HCT116 (cell line): Measurements from ENCODE around the gene PLA2G2F. TPM values are rescaled to one million over a fixed set of nuclear protein-coding genes. Genes with fewer than 3 reads are reported as not detected.

Experiments
- ATAC-seq: fragments of 200-7000 bp; cut with Tn5 transposase; 2 replicates; pipeline ENCODE4 v1.9.1; 2020; ENCODE audit warnings: mild to moderate bottlenecking, moderate library complexity
- BruUV-seq: library from RNA; stranded (reverse); fragments of 400-500 nt; replicated peaks from 2 replicates; lab custom pipeline; 2021; lab: Mats Ljungman, UMichigan
- CTCF ChIA-PET: fragments of 300-600 bp; sonication (Branson Sonifier 250); formaldehyde crosslinking; loops from one replicate; lab custom pipeline; 2021; ENCODE audit warnings: antibody characterized with exemption; lab: Charles Lee
- POLR2A ChIA-PET: fragments of 300-600, 350-600 bp; sonication (Branson Sonifier 250); formaldehyde crosslinking; loops from one replicate; lab custom pipeline; 2021; ENCODE audit warnings: antibody characterized with exemption; lab: Charles Lee
- RAD21 ChIA-PET, 2 experiments: fragments of 300-600 bp; sonication (Branson Sonifier 250); formaldehyde crosslinking; loops; one replicate each; lab custom pipeline; 2023; ENCODE audit warnings: low total read pairs in 2 of 2; ENCODE audit not compliant: uncharacterized antibody in 2 of 2, unreplicated experiment in 2 of 2, low non-redundant PET in 1 of 2; lab: Charles Lee
- DNase-seq: peaks from one replicate; pipeline ENCODE4 v3.0.0-alpha.2; 2010; ENCODE audit warnings: low read depth, low spot score
- H2AFZ ChIP-seq: fragments of 200-600 bp; shearing (Covaris generic), sonication (generic); 2 replicates; pipeline ENCODE4 v1.6.1; 2017; ENCODE audit warnings: low read depth, mixed run types, mixed read lengths, antibody characterized with exemption, low read length; ENCODE audit not compliant: poor library complexity, severe bottlenecking
- H3K27ac ChIP-seq: 2 replicates; pipeline ENCODE4 v1.5.1; 2012; ENCODE audit warnings: low read depth, low read length
- H3K27me3 ChIP-seq: fragments of 200-600 bp; sonication (generic); 2 replicates; pipeline ENCODE4 v1.6.1; 2016; ENCODE audit warnings: mixed run types, low read length, mixed read lengths; ENCODE audit not compliant: insufficient read depth
- H3K36me3 ChIP-seq, 2 experiments: fragments of 200-500 bp in 1 of 2; fragments of 200-600 bp in 1 of 2; sonication (Bioruptor generic) in 1 of 2; sonication (generic) in 1 of 2; 2 replicates each; pipeline versions ENCODE4 v1.5.1 to v1.6.1; 2014 to 2016; ENCODE audit warnings: low read length in 2 of 2, inconsistent platforms in 1 of 2, mixed read lengths in 1 of 2, mixed run types in 1 of 2; ENCODE audit not compliant: insufficient read depth in 2 of 2, control insufficient read depth in 1 of 2
- H3K4me1 ChIP-seq, 2 experiments: fragments of 200-600 bp in 1 of 2; sonication (generic) in 1 of 2; 2 replicates each; pipeline versions ENCODE4 v1.5.1 to v1.6.1; 2012 to 2017; ENCODE audit warnings: low read length in 2 of 2, inconsistent platforms in 1 of 2, mild to moderate bottlenecking in 1 of 2, mixed read lengths in 1 of 2, mixed run types in 1 of 2, moderate library complexity in 1 of 2; ENCODE audit not compliant: insufficient read depth in 2 of 2, control insufficient read depth in 1 of 2
- H3K4me2 ChIP-seq: fragments of 200-600 bp; sonication (generic); 2 replicates; pipeline ENCODE4 v1.6.1; 2017; ENCODE audit warnings: mixed run types, low read length, mixed read lengths
- H3K4me3 ChIP-seq, 2 experiments: fragments of 200-600 bp in 1 of 2; sonication (generic) in 1 of 2; replicated peaks in 1 of 2; 2 replicates each; pipeline ENCODE4 v1.5.1; 2011 to 2016; ENCODE audit warnings: low read length in 2 of 2, control low read depth in 1 of 2, low read depth in 1 of 2, mild to moderate bottlenecking in 1 of 2, mixed read lengths in 1 of 2, mixed run types in 1 of 2
- H3K79me2 ChIP-seq: fragments of 200-600 bp; sonication (generic); 2 replicates; pipeline ENCODE4 v1.6.1; 2017; ENCODE audit warnings: mild to moderate bottlenecking, mixed run types, low read length, moderate library complexity, mixed read lengths; ENCODE audit not compliant: insufficient read depth
- H3K9ac ChIP-seq: fragments of 200-600 bp; sonication (generic); 2 replicates; pipeline ENCODE4 v1.6.1; 2016; ENCODE audit warnings: low read length, mixed read lengths
- H3K9me2 ChIP-seq: fragments of 200-600 bp; sonication (generic), shearing (Covaris generic); 2 replicates; pipeline ENCODE4 v1.6.1; 2017; ENCODE audit warnings: mixed run types, mild to moderate bottlenecking, moderate library complexity; ENCODE audit not compliant: insufficient read depth
- H3K9me3 ChIP-seq, 2 experiments: fragments of 200-500 bp in 1 of 2; fragments of 200-600 bp in 1 of 2; sonication (Bioruptor generic) in 1 of 2; sonication (generic) in 1 of 2; 2 replicates each; pipeline ENCODE4 v1.6.1; 2014 to 2017; ENCODE audit warnings: low read length in 2 of 2, mixed read lengths in 2 of 2, inconsistent platforms in 1 of 2, low read depth in 1 of 2, mild to moderate bottlenecking in 1 of 2, mixed run types in 1 of 2, moderate library complexity in 1 of 2; ENCODE audit not compliant: control insufficient read depth in 1 of 2, insufficient read depth in 1 of 2
- H4K20me1 ChIP-seq: fragments of 200-600 bp; sonication (generic), shearing (Covaris generic); 2 replicates; pipeline ENCODE4 v1.6.1; 2017; ENCODE audit warnings: mixed run types, mild to moderate bottlenecking, moderate library complexity; ENCODE audit not compliant: insufficient read depth
- CBX3 ChIP-seq: IDR thresholded peaks from 2 replicates; pipeline ENCODE4 v1.6.1; 2012; ENCODE audit warnings: low read depth
- EGR1 ChIP-seq: IDR thresholded peaks from 2 replicates; pipeline ENCODE4 v1.6.1; 2012; ENCODE audit warnings: low read depth
- ELF1 ChIP-seq: IDR thresholded peaks from 2 replicates; pipeline ENCODE4 v1.6.1; 2012; ENCODE audit warnings: low read depth, borderline replicate concordance
- EZH2 ChIP-seq: fragments of 200-600 bp; sonication (generic); IDR thresholded peaks from 2 replicates; pipeline ENCODE4 v1.6.1; 2017; ENCODE audit warnings: antibody characterized with exemption, mixed run types
- EZH2phosphoT487 ChIP-seq: fragments of 200-600 bp; IDR thresholded peaks from 2 replicates; pipeline ENCODE4 v1.6.1; 2018; ENCODE audit warnings: antibody characterized with exemption, borderline replicate concordance
- FOSL1 ChIP-seq: IDR thresholded peaks from 2 replicates; pipeline ENCODE4 v1.6.1; 2012; ENCODE audit warnings: low read depth
- JUND ChIP-seq: IDR thresholded peaks from 2 replicates; pipeline ENCODE4 v1.6.1; 2012
- POLR2A ChIP-seq: IDR thresholded peaks from 2 replicates; pipeline ENCODE4 v1.7.0; 2011; ENCODE audit warnings: borderline replicate concordance; ENCODE audit not compliant: insufficient read depth, insufficient read length; ENCODE audit errors: extremely low read depth
- POLR2AphosphoS5 ChIP-seq: IDR thresholded peaks from 2 replicates; pipeline ENCODE4 v1.6.1; 2011; ENCODE audit warnings: mild to moderate bottlenecking, low read depth, low read length, moderate library complexity
- RAD21 ChIP-seq: IDR thresholded peaks from 2 replicates; pipeline ENCODE4 v1.6.1; 2012; ENCODE audit warnings: low read depth, mild to moderate bottlenecking
- SIN3A ChIP-seq: IDR thresholded peaks from 2 replicates; pipeline ENCODE4 v1.6.1; 2012; ENCODE audit warnings: low read depth
- SRF ChIP-seq: IDR thresholded peaks from 2 replicates; pipeline ENCODE4 v1.6.1; 2012; ENCODE audit warnings: low read depth
- TCF7L2 ChIP-seq: IDR thresholded peaks from 2 replicates; pipeline ENCODE4 v1.7.0; 2011; ENCODE audit warnings: borderline replicate concordance, inconsistent platforms; ENCODE audit not compliant: insufficient read depth, insufficient read length; ENCODE audit errors: extremely low read depth
- YY1 ChIP-seq: IDR thresholded peaks from 2 replicates; pipeline ENCODE4 v1.6.1; 2011; ENCODE audit warnings: low read length, low read depth, moderate library complexity, mild to moderate bottlenecking; ENCODE audit not compliant: insufficient replicate concordance; ENCODE audit errors: extremely low read depth
- ZFX ChIP-seq: fragments of 450-650 bp; IDR thresholded peaks from 2 replicates; pipeline ENCODE4 v1.6.1; 2017
- intact Hi-C: fragments of 100-400 bp; cut with micrococcal nuclease; formaldehyde crosslinking; loops from 2 replicates; pipeline ENCODE4 v1.10.0; 2022
- total RNA-seq: library from RNA; stranded (reverse); gene quantifications from one replicate; pipeline ENCODE4 v1.2.1, GENCODE V29; 2021; ENCODE audit not compliant: unreplicated experiment
- TF ChIP-seq, protein P1 (sequence below): IDR thresholded peaks from 2 replicates; pipeline ENCODE4 v1.6.1; 2012
- TF ChIP-seq, protein P2 (sequence below): IDR thresholded peaks from 2 replicates; pipeline ENCODE4 v1.6.1; 2012
- TF ChIP-seq, protein P3 (sequence below), 3 experiments: fragments of 200-600 bp in 1 of 3; sonication (generic) in 1 of 3; IDR thresholded peaks in 2 of 3; conservative IDR thresholded peaks in 1 of 3; 2 replicates each; pipeline ENCODE4 v1.5.1; 2012 to 2017; ENCODE audit warnings: low read depth in 2 of 3, low read length in 2 of 3, antibody characterized with exemption in 1 of 3, borderline replicate concordance in 1 of 3, control low read depth in 1 of 3, mild to moderate bottlenecking in 1 of 3, mixed read lengths in 1 of 3, mixed run types in 1 of 3, moderate library complexity in 1 of 3; ENCODE audit not compliant: insufficient read depth in 1 of 3
- TF ChIP-seq, protein P4 (sequence below): IDR thresholded peaks from 2 replicates; pipeline ENCODE4 v1.6.1; 2011; ENCODE audit warnings: mild to moderate bottlenecking, low read length, moderate library complexity; ENCODE audit not compliant: insufficient replicate concordance; ENCODE audit errors: extremely low read depth

PLA2G2F gene
- total RNA-seq, 1 experiment from 2014 or later = 0.12 TPM

DNA sequence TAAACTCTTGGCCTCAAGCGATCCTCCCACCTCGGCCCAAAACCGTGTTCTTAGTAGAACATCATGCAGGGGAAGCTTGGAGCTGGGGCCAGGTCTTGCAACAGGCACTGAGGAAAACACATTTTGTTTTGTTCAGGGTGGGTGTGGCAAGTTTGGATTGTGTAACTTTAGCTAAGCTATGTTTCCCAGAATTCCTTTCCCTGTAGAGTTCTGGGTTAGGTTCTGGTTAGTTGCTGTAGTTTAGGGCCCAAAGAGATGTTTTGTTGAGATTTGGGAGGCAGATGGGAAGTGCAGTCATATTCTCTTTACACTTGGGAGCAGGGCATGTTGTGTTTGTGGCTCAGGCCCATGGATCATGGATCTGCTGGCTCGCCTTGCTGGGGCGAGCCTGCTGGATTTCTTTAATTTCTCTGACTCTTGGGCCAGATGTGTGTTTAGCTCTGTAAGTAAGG lies 45.2 kb upstream of the PLA2G2F start:
- H3K79me2 ChIP-seq = no peaks in the 10 kb centered on the region
- intact Hi-C loops = no loop called here
- no peak for ATAC-seq
- no peak overlapping the region for H2AFZ ChIP-seq
- no peaks in the 10 kb centered on the region for H3K9me2 ChIP-seq
- no peak for DNase-seq
- H3K4me3 ChIP-seq = no peak overlapping the region
- no peaks in the 10 kb centered on the region for H3K36me3 ChIP-seq
- TF ChIP-seq TCF7L2 = no peak
- TF ChIP-seq JUND = no peak
- no peak for TF ChIP-seq RAD21
- TF ChIP-seq, protein P1, sequence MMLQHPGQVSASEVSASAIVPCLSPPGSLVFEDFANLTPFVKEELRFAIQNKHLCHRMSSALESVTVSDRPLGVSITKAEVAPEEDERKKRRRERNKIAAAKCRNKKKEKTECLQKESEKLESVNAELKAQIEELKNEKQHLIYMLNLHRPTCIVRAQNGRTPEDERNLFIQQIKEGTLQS = no peak
- TF ChIP-seq POLR2A = no peak
- TF ChIP-seq, protein P2, sequence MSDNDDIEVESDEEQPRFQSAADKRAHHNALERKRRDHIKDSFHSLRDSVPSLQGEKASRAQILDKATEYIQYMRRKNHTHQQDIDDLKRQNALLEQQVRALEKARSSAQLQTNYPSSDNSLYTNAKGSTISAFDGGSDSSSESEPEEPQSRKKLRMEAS = no peak
- TF ChIP-seq, protein P3, sequence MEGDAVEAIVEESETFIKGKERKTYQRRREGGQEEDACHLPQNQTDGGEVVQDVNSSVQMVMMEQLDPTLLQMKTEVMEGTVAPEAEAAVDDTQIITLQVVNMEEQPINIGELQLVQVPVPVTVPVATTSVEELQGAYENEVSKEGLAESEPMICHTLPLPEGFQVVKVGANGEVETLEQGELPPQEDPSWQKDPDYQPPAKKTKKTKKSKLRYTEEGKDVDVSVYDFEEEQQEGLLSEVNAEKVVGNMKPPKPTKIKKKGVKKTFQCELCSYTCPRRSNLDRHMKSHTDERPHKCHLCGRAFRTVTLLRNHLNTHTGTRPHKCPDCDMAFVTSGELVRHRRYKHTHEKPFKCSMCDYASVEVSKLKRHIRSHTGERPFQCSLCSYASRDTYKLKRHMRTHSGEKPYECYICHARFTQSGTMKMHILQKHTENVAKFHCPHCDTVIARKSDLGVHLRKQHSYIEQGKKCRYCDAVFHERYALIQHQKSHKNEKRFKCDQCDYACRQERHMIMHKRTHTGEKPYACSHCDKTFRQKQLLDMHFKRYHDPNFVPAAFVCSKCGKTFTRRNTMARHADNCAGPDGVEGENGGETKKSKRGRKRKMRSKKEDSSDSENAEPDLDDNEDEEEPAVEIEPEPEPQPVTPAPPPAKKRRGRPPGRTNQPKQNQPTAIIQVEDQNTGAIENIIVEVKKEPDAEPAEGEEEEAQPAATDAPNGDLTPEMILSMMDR (IDR thresholded peaks at IDR 0.05 in 2 of 3, conservative IDR thresholded peaks at IDR 0.05 in 1 of 3; ENCODE audit: borderline replicate concordance in 1 of 3, insufficient read depth in 1 of 3, low read depth in 2 of 3, low read length in 2 of 3) = no peak
- TF ChIP-seq FOSL1 = no peak
- TF ChIP-seq, protein P4, sequence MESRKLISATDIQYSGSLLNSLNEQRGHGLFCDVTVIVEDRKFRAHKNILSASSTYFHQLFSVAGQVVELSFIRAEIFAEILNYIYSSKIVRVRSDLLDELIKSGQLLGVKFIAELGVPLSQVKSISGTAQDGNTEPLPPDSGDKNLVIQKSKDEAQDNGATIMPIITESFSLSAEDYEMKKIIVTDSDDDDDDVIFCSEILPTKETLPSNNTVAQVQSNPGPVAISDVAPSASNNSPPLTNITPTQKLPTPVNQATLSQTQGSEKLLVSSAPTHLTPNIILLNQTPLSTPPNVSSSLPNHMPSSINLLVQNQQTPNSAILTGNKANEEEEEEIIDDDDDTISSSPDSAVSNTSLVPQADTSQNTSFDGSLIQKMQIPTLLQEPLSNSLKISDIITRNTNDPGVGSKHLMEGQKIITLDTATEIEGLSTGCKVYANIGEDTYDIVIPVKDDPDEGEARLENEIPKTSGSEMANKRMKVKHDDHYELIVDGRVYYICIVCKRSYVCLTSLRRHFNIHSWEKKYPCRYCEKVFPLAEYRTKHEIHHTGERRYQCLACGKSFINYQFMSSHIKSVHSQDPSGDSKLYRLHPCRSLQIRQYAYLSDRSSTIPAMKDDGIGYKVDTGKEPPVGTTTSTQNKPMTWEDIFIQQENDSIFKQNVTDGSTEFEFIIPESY = no peak
- TF ChIP-seq ELF1 = no peak
- no peak for TF ChIP-seq ZFX
- TF ChIP-seq YY1 = no peak
- no peak for TF ChIP-seq SRF
- no peak for TF ChIP-seq POLR2AphosphoS5
- TF ChIP-seq SIN3A = no peak
- TF ChIP-seq CBX3 = no peak
- TF ChIP-seq EZH2phosphoT487 = no peak
- no peak for TF ChIP-seq EGR1
- no peak for TF ChIP-seq EZH2
- H3K27ac ChIP-seq = no peak overlapping the region
- H4K20me1 ChIP-seq = no peaks in the 10 kb centered on the region
- no peaks in the 10 kb centered on the region for H3K4me1 ChIP-seq
- H3K27me3 ChIP-seq = peaks cover 10% of the 10 kb centered on the region; the same call in 1 of the 2 replicates
- no peak overlapping the region for H3K9ac ChIP-seq
- H3K9me3 ChIP-seq = no peaks in the 10 kb centered on the region
- H3K4me2 ChIP-seq = no peak overlapping the region
- CTCF ChIA-PET = no interaction called here
- BruUV-seq = no TSS peak
- POLR2A ChIA-PET = no interaction called here
- RAD21 ChIA-PET = no interaction called here
